CD4-positive, alpha-beta T cell treated with Interleukin-2 at 100 ng/mL for 4 hours (primary cell): ENCODE results near the gene PPEF2.
A peak's percentile ranks its signal among the peaks of the same experiment; 100 is the strongest.

Experiments
- DNase-seq: peaks from one replicate; pipeline ENCODE4 v3.0.0-alpha.2; 2020; ENCODE audit warnings: low spot score

The PPEF2 gene

GRCh38 chr4:75892508-75892907 lies 9.7 kb downstream of the PPEF2 start:
- DNase-seq = no peak

GRCh38 chr4:75891611-75892010 lies 10.6 kb downstream of the PPEF2 start:
- DNase-seq = no peak

GRCh38 chr4:75889537-75890199 lies 12.6 kb downstream of the PPEF2 start:
- DNase-seq = no peak

- no peak for DNase-seq
Measured at GRCh38 chr4:75886104-75886503, 16.1 kb downstream of the PPEF2 start.

- DNase-seq = no peak
Measured at GRCh38 chr4:75881476-75881875, 20.8 kb downstream of the PPEF2 start.

- no peak for DNase-seq
Measured at GRCh38 chr4:75880278-75880677, 22.0 kb downstream of the PPEF2 start.

- DNase-seq = no peak
Measured at GRCh38 chr4:75878246-75878756, 24.0 kb downstream of the PPEF2 start.

- no peak for DNase-seq
Measured at GRCh38 chr4:75876218-75876617, 26.0 kb downstream of the PPEF2 start.

- no peak for DNase-seq
Measured at GRCh38 chr4:75869100-75869499, 33.2 kb downstream of the PPEF2 start.

GRCh38 chr4:75867130-75867529 lies 35.1 kb downstream of the PPEF2 start:
- DNase-seq = no peak

GRCh38 chr4:75860606-75861005 lies 41.6 kb downstream of the PPEF2 start:
- DNase-seq = no peak

- no peak for DNase-seq
Measured at GRCh38 chr4:75858721-75859120, 43.5 kb downstream of the PPEF2 start.

GRCh38 chr4:75849461-75849860 lies 52.8 kb downstream of the PPEF2 start:
- DNase-seq = no peak

- DNase-seq = no peak
Measured at GRCh38 chr4:75848891-75849290, 53.4 kb downstream of the PPEF2 start.

- peak; percentile 58 for DNase-seq
Measured at GRCh38 chr4:75848171-75848760, 54.0 kb downstream of the PPEF2 start.

- no peak for DNase-seq
Measured at GRCh38 chr4:75845992-75846391, 56.3 kb downstream of the PPEF2 start.

GRCh38 chr4:75844151-75844662 lies 58.0 kb downstream of the PPEF2 start:
- no peak for DNase-seq

GRCh38 chr4:75843596-75843995 lies 58.7 kb downstream of the PPEF2 start:
- no peak for DNase-seq

GRCh38 chr4:75841641-75842520 lies 60.4 kb downstream of the PPEF2 start:
- DNase-seq = no peak

GRCh38 chr4:75834772-75835154 lies 67.5 kb downstream of the PPEF2 start:
- no peak for DNase-seq

GRCh38 chr4:75834095-75834771 lies 68.0 kb downstream of the PPEF2 start:
- DNase-seq = no peak

GRCh38 chr4:75831856-75832405 lies 70.3 kb downstream of the PPEF2 start:
- no peak for DNase-seq
